Activated T-cell treated with anti-CD3 and anti-CD28 coated beads for 1 hour (primary cell): ENCODE results near the gene TK2.
"Not testable (repeated sequence)": the region's sequence is repeated elsewhere in the genome, so short reads cannot be mapped to it uniquely, and the experiment has no call there.

ENCODE experiments used
- DNase-seq: peaks from one replicate; pipeline ENCODE4 v3.0.0-alpha.2; 2020; ENCODE audit warnings: low read depth

TK2 gene

GRCh38 chr16:66572356-66572755 lies 22.4 kb upstream of the TK2 start:
- no peak for DNase-seq

- DNase-seq = no peak
Measured at GRCh38 chr16:66569827-66570405, 20.0 kb upstream of the TK2 start.

GRCh38 chr16:66569131-66569530 lies 19.2 kb upstream of the TK2 start:
- no peak for DNase-seq

GRCh38 chr16:66568355-66568754 lies 18.4 kb upstream of the TK2 start:
- no peak for DNase-seq

GRCh38 chr16:66567270-66567669 lies 17.3 kb upstream of the TK2 start:
- not testable (repeated sequence) for DNase-seq

- no peak for DNase-seq
Measured at GRCh38 chr16:66566051-66566901, 16.4 kb upstream of the TK2 start, which contains the start of gene CMTM1. CMTM1 (plus strand) TSS chr16:66566439; CDS start chr16:66566514, 75 bp downstream.

GRCh38 chr16:66563574-66564334 lies 13.8 kb upstream of the TK2 start:
- DNase-seq = no peak

GRCh38 chr16:66562986-66563385 lies 13.1 kb upstream of the TK2 start:
- DNase-seq = no peak

- no peak for DNase-seq
Measured at GRCh38 chr16:66562409-66562808, 12.5 kb upstream of the TK2 start.

GRCh38 chr16:66561381-66562080 lies 11.6 kb upstream of the TK2 start:
- DNase-seq = no peak

- no peak for DNase-seq
Measured at GRCh38 chr16:66560107-66560506, 10.2 kb upstream of the TK2 start.

GRCh38 chr16:66554495-66554894 lies 4.6 kb upstream of the TK2 start:
- no peak for DNase-seq

GRCh38 chr16:66554021-66554420 lies 4.1 kb upstream of the TK2 start:
- no peak for DNase-seq

- DNase-seq = no peak
Measured at GRCh38 chr16:66553223-66553622, 3.3 kb upstream of the TK2 start.

- peak; percentile 82 for DNase-seq
Measured at GRCh38 chr16:66552286-66553177, 2.6 kb upstream of the TK2 start, which contains the start of gene CKLF. CKLF (plus strand) TSS chr16:66552576; CDS start chr16:66552716, 140 bp downstream.

GRCh38 chr16:66551788-66552285 lies 1.9 kb upstream of the TK2 start:
- no peak for DNase-seq

- DNase-seq = peak; percentile 31
Measured at GRCh38 chr16:66551348-66551759, 1.4 kb upstream of the TK2 start.

GRCh38 chr16:66548868-66549267 lies 1.1 kb downstream of the TK2 start:
- no peak for DNase-seq

GRCh38 chr16:66548068-66548467 lies 1.9 kb downstream of the TK2 start:
- no peak for DNase-seq

GRCh38 chr16:66547101-66547989 lies 2.6 kb downstream of the TK2 start:
- no peak for DNase-seq
